ENCODE results near the gene MGAT4A.
"Not testable (repeated sequence)": the region's sequence is repeated elsewhere in the genome, so short reads cannot be mapped to it uniquely, and the experiment has no call there.

The MGAT4A gene

DNA sequence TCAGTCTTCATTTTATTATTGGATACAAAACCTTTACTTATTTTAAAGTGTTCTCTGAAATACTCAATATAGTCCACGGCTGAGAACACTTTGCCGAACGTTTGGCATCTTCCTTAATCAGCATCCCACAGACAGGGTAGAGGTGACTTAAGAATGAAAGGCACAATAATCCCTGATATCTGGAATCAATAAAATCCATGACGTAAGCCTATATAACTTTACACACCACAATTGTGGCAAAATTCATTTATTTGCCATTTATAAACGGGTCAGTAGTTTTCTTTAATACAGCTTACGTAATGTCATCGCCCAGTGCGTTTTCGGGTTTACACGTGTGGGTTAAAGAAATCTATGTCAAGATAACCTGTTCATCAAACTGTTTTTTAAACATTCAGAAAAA is 1.3 kb downstream of the MGAT4A start:
- no peaks in the 10 kb centered on the region; the same call in 1 of the 2 replicates for H3K9me3 ChIP-seq (ENCODE audit: control insufficient read depth, insufficient read depth, low read depth, low read length)
- H3K4me3 ChIP-seq (ENCODE audit: low read depth, low read length): peak overlapping the region; percentile 76
- H3K27me3 ChIP-seq (ENCODE audit: control insufficient read depth, insufficient read depth, low read length): peaks cover 65% of the 10 kb centered on the region
- no peak overlapping the region for H3K27ac ChIP-seq (ENCODE audit: low read depth, low read length)
- H3K36me3 ChIP-seq (ENCODE audit: control insufficient read depth, insufficient read depth, low read length): no peaks in the 10 kb centered on the region
- peaks cover 17% of the 10 kb centered on the region for H3K4me1 ChIP-seq (ENCODE audit: control insufficient read depth, insufficient read depth, low read length)
- H3K9ac ChIP-seq (ENCODE audit: low read length): no peak overlapping the region

- H3K9me3 ChIP-seq (ENCODE audit: control insufficient read depth, insufficient read depth, low read depth, low read length); H3K36me3 ChIP-seq (ENCODE audit: control insufficient read depth, insufficient read depth, low read length); H3K4me3 ChIP-seq (ENCODE audit: low read depth, low read length); H3K27ac ChIP-seq (ENCODE audit: low read depth, low read length); H3K9ac ChIP-seq (ENCODE audit: low read length): not testable (repeated sequence)
- H3K4me1 ChIP-seq (ENCODE audit: control insufficient read depth, insufficient read depth, low read length): peaks cover 17% of the 10 kb centered on the region
- H3K27me3 ChIP-seq (ENCODE audit: control insufficient read depth, insufficient read depth, low read length): peaks cover 56% of the 10 kb centered on the region
These were observed 2.7 kb downstream of the MGAT4A start for GRCh38 chr2:98728088-98728718.

DNA sequence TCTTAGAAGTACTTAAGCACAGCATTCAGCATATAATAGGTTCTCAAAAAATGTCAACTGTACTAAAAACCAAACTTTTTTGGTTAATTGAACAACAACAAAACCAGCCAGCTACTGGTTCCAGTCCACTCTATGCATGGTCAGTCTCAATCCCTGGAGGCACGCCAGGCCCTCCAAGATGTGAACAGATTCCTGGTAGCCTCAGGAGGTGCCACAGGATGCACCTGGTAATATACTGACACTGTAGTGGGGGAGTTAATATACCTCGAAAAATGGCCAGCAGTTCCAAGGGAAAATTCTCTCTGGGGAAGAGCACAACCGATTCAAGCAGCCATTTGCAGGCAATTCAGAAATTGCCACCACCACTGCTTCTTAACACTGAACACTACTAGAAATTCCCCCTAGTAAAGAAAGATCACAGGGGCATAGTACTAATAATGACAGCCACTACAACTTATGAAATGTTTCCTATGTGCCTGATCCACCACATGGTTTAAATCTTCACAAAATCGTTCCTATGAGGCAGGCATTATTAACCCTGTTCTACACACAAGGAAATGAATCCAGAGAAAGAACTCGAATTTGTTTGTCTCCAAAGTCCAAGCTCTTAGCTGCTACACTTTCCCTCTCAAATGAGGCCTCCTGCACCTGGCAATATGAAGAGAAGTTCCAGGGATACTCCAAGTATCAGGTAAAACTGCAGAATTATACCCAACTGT is 3.4 kb downstream of the MGAT4A start:
- Histone ChIP-seq H3K4me3 (ENCODE audit: low read depth, low read length) (no peak overlapping the region), H3K9ac (ENCODE audit: low read length) (no peak overlapping the region), H3K27ac (ENCODE audit: low read depth, low read length) (no peak overlapping the region), H3K36me3 (ENCODE audit: control insufficient read depth, insufficient read depth, low read length) (no peaks in the 10 kb centered on the region), H3K27me3 (ENCODE audit: control insufficient read depth, insufficient read depth, low read length) (peaks cover 50% of the 10 kb centered on the region), H3K9me3 (ENCODE audit: control insufficient read depth, insufficient read depth, low read depth, low read length) (no peaks in the 10 kb centered on the region), H3K4me1 (ENCODE audit: control insufficient read depth, insufficient read depth, low read length) (peaks cover 17% of the 10 kb centered on the region)

- peaks cover 16% of the 10 kb centered on the region for H3K4me1 ChIP-seq (ENCODE audit: control insufficient read depth, insufficient read depth, low read length)
- no peak overlapping the region for H3K27ac ChIP-seq (ENCODE audit: low read depth, low read length)
- peaks cover 43% of the 10 kb centered on the region for H3K27me3 ChIP-seq (ENCODE audit: control insufficient read depth, insufficient read depth, low read length)
These were observed 4.1 kb downstream of the MGAT4A start for GRCh38 chr2:98726735-98727368.

GRCh38 chr2:98726205-98726604 is 4.7 kb downstream of the MGAT4A start:
- H3K9me3 ChIP-seq (ENCODE audit: control insufficient read depth, insufficient read depth, low read depth, low read length): no peaks in the 10 kb centered on the region
- no peak overlapping the region for H3K4me3 ChIP-seq (ENCODE audit: low read depth, low read length)
- H3K9ac ChIP-seq (ENCODE audit: low read length): no peak overlapping the region
- H3K4me1 ChIP-seq (ENCODE audit: control insufficient read depth, insufficient read depth, low read length): peaks cover 13% of the 10 kb centered on the region
- no peaks in the 10 kb centered on the region for H3K36me3 ChIP-seq (ENCODE audit: control insufficient read depth, insufficient read depth, low read length)
- peaks cover 37% of the 10 kb centered on the region for H3K27me3 ChIP-seq (ENCODE audit: control insufficient read depth, insufficient read depth, low read length)
- no peak overlapping the region for H3K27ac ChIP-seq (ENCODE audit: low read depth, low read length)

More at GRCh38 chr2:98726735-98727368, 4.1 kb downstream of the MGAT4A start:
- no peak overlapping the region for H3K9ac ChIP-seq (ENCODE audit: low read length)
- H3K4me3 ChIP-seq (ENCODE audit: low read depth, low read length): no peak overlapping the region
- no peaks in the 10 kb centered on the region for H3K9me3 ChIP-seq (ENCODE audit: control insufficient read depth, insufficient read depth, low read depth, low read length)
- no peaks in the 10 kb centered on the region for H3K36me3 ChIP-seq (ENCODE audit: control insufficient read depth, insufficient read depth, low read length)

DNA sequence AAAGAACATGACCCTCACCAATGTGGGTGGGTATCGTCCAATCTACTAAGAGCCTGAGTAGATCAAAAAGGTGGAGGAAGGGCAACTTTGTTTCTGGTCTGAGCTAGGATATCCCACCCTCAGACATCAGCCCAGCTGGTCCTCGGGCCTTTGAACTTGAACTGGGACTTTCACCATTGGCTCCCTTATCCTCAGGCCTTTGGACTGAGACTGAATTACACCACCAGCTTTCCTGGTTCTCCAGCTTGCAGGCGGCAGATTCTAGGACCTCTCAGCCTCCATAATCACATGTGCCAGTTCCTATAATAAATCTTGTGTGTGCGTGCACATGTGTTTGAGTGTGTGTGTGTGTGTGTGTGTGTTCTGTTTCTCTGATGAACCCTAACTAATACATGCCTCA is 10.6 kb downstream of the MGAT4A start:
- H3K4me3 ChIP-seq (ENCODE audit: low read depth, low read length): no peak overlapping the region
- no peak overlapping the region for H3K27ac ChIP-seq (ENCODE audit: low read depth, low read length)
- H3K36me3 ChIP-seq (ENCODE audit: control insufficient read depth, insufficient read depth, low read length): no peaks in the 10 kb centered on the region
- H3K9ac ChIP-seq (ENCODE audit: low read length): no peak overlapping the region
- H3K9me3 ChIP-seq (ENCODE audit: control insufficient read depth, insufficient read depth, low read depth, low read length): no peaks in the 10 kb centered on the region
- peaks cover 2% of the 10 kb centered on the region; the same call in 1 of the 2 replicates for H3K4me1 ChIP-seq (ENCODE audit: control insufficient read depth, insufficient read depth, low read length)
- H3K27me3 ChIP-seq (ENCODE audit: control insufficient read depth, insufficient read depth, low read length): no peaks in the 10 kb centered on the region

DNA sequence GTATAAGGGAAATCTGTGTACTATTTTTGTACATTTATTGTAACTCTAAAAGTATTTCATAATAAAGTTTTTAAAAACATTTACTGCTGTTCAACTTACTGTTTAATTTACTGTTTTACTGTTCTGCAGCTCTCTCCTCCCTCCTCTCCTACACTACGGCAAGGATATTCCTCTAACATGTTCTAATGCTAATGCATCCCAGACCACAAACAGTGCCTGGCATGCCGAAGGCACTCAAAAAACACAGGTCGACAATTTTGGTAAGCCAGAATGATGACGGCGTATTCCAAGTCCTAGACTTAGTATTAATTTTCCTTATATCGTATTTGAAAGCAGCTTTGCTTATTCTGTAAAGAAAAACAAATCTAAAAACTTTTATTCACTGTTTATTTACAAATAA is 13.3 kb downstream of the MGAT4A start:
- H3K36me3 ChIP-seq (ENCODE audit: control insufficient read depth, insufficient read depth, low read length): no peaks in the 10 kb centered on the region
- H3K4me3 ChIP-seq (ENCODE audit: low read depth, low read length): no peak overlapping the region
- H3K4me1 ChIP-seq (ENCODE audit: control insufficient read depth, insufficient read depth, low read length): no peaks in the 10 kb centered on the region
- H3K9ac ChIP-seq (ENCODE audit: low read length): no peak overlapping the region
- no peaks in the 10 kb centered on the region for H3K27me3 ChIP-seq (ENCODE audit: control insufficient read depth, insufficient read depth, low read length)
- no peaks in the 10 kb centered on the region for H3K9me3 ChIP-seq (ENCODE audit: control insufficient read depth, insufficient read depth, low read depth, low read length)
- no peak overlapping the region for H3K27ac ChIP-seq (ENCODE audit: low read depth, low read length)

DNA sequence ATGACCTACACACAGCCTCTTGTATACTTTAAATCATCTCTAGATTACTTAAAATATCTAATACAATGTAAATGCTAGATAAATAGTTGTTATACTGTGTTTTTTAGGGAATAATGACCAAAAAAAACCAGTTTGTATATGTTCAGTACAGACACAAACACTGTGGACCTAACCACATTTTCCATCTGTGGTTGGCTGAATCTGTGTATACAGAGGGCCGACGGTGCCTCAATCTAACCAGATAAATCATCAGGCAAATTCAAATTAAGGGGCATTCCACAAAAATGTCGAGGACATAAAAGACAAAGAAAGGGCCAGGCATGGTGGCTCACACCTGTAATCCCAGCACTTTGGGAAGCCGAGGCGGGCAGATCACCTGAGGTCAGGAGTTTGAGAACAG is 14.1 kb downstream of the MGAT4A start:
- Histone ChIP-seq H3K9ac (ENCODE audit: low read length) (no peak overlapping the region), H3K36me3 (ENCODE audit: control insufficient read depth, insufficient read depth, low read length) (no peaks in the 10 kb centered on the region), H3K9me3 (ENCODE audit: control insufficient read depth, insufficient read depth, low read depth, low read length) (no peaks in the 10 kb centered on the region), H3K4me1 (ENCODE audit: control insufficient read depth, insufficient read depth, low read length) (no peaks in the 10 kb centered on the region), H3K4me3 (ENCODE audit: low read depth, low read length) (no peak overlapping the region), H3K27ac (ENCODE audit: low read depth, low read length) (no peak overlapping the region), H3K27me3 (ENCODE audit: control insufficient read depth, insufficient read depth, low read length) (no peaks in the 10 kb centered on the region)

DNA sequence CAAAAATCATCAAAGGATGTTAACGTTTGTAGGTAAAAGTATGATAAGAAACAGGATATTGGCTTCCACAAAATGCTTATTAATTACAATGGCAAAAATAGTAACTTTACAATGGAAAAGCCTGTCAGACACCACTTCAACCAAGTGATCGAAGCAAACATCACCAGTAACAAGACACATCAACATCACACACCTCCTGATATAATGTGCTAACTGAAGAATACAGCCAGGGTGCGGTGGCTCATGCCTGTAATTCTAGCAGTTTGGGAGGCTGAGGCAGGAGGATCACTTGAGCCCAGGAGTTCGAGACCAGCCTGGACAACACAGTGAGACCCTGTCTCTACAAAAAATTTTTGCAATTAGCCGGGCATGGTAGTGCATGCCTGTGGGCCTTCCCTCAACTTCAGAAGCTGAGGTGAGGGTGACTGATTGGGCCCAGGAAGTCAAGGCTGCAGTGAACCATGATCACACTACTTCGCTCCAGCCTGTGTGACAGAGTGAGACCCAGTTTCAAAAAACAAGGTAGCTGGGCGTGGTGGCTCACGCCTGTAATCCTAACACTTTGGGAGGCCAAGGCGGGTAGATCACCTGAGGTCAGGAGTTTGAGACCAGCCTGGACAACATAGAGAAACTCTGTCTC is 15.0 kb downstream of the MGAT4A start:
- H3K9me3 ChIP-seq (ENCODE audit: control insufficient read depth, insufficient read depth, low read depth, low read length): no peaks in the 10 kb centered on the region
- no peak overlapping the region for H3K27ac ChIP-seq (ENCODE audit: low read depth, low read length)
- no peaks in the 10 kb centered on the region for H3K36me3 ChIP-seq (ENCODE audit: control insufficient read depth, insufficient read depth, low read length)
- no peak overlapping the region for H3K4me3 ChIP-seq (ENCODE audit: low read depth, low read length)
- no peaks in the 10 kb centered on the region for H3K27me3 ChIP-seq (ENCODE audit: control insufficient read depth, insufficient read depth, low read length)
- H3K4me1 ChIP-seq (ENCODE audit: control insufficient read depth, insufficient read depth, low read length): no peaks in the 10 kb centered on the region
- H3K9ac ChIP-seq (ENCODE audit: low read length): no peak overlapping the region

DNA sequence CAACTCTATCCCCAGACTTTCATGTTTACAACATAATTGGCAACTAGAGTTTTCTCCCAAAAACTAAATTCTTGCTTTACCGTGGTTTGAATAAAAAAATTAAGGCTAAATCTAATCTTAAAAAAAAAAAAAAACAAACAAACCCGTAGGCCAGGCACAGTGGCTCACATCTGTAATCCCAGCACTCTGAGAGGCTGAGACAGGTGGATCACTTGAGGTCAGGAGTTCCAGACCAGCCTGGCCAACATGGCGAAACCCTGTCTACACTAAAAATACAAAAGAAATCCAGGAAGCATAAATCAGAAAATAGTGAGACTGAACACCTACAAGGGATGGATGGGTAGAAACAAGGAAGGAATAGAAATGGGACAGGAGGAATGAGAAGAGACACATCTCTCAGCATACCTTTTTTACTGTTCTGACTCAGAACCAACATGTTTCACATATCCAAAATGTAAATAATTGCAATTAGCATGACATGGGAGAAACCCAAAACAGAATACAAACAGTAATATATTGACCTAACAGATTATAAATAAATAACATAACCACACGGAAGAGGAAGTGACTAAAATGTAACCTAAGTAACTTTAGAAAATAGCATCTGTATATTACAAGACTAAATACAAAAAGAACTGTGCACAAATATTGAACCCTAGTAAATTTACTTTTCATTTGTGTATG is 17.5 kb downstream of the MGAT4A start:
- Histone ChIP-seq H3K9me3 (ENCODE audit: control insufficient read depth, insufficient read depth, low read depth, low read length) (no peaks in the 10 kb centered on the region), H3K4me3 (ENCODE audit: low read depth, low read length) (no peak overlapping the region), H3K27me3 (ENCODE audit: control insufficient read depth, insufficient read depth, low read length) (no peaks in the 10 kb centered on the region), H3K27ac (ENCODE audit: low read depth, low read length) (no peak overlapping the region), H3K36me3 (ENCODE audit: control insufficient read depth, insufficient read depth, low read length) (no peaks in the 10 kb centered on the region), H3K4me1 (ENCODE audit: control insufficient read depth, insufficient read depth, low read length) (no peaks in the 10 kb centered on the region), H3K9ac (ENCODE audit: low read length) (no peak overlapping the region)

Data from HUES6 (cell line).